Measurements from ENCODE around the gene REV3L.

DNA sequence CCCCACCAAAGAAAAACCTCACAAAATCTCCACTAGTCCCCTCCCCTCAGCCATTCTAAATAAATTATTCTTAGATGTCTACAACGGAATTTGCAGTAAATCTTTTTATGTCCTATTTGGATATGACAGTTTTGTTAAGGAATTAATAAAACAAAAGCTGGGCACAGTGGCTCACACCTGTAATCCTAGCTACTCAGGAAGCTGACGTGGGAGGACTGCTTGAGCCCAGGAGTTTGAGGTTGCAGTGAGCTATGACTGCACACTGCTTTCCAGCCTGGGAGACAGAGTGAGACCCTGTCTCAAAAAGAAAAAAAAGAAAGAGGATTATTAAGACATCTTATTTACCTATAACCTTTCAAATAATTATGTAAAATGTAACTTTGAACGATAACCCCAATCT lies 230.3 kb downstream of the REV3L start:
- TF ChIP-seq, protein P1, sequence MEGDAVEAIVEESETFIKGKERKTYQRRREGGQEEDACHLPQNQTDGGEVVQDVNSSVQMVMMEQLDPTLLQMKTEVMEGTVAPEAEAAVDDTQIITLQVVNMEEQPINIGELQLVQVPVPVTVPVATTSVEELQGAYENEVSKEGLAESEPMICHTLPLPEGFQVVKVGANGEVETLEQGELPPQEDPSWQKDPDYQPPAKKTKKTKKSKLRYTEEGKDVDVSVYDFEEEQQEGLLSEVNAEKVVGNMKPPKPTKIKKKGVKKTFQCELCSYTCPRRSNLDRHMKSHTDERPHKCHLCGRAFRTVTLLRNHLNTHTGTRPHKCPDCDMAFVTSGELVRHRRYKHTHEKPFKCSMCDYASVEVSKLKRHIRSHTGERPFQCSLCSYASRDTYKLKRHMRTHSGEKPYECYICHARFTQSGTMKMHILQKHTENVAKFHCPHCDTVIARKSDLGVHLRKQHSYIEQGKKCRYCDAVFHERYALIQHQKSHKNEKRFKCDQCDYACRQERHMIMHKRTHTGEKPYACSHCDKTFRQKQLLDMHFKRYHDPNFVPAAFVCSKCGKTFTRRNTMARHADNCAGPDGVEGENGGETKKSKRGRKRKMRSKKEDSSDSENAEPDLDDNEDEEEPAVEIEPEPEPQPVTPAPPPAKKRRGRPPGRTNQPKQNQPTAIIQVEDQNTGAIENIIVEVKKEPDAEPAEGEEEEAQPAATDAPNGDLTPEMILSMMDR (IDR thresholded peaks at IDR 0.05), result no peak
- TF ChIP-seq POLR2A (IDR thresholded peaks at IDR 0.05), result no peak
